Measurements from ENCODE around the gene DPP10. TPM values are rescaled to one million over a fixed set of nuclear protein-coding genes. Genes with fewer than 3 reads are reported as not detected.

DPP10 gene
- total and polyA plus RNA-seq, 4 donors: 30.6 to 83.0 (median 48.0) TPM

DNA sequence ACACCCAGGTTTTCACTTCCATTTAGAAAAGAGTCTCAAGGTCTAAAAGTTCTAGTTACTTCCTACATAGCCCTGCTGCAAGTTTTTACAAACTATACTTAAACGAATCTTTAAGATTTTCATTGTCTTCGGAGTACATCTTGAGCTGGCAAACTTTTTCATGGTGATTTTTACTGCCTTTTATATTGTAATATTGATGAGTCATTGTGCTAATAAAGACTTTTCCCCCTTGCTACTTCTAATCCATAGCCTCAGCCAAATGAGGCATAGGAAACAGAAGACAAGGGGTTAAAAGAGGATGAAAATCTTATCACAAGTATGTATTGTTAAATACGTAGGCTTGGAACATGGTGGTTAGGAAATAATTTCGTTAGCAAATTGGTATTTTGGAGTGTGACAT, 4.1 kb downstream of the DPP10 start:
- H3K4me3 ChIP-seq (ENCODE audit: low read depth, low read length): no peak overlapping the region

DNA sequence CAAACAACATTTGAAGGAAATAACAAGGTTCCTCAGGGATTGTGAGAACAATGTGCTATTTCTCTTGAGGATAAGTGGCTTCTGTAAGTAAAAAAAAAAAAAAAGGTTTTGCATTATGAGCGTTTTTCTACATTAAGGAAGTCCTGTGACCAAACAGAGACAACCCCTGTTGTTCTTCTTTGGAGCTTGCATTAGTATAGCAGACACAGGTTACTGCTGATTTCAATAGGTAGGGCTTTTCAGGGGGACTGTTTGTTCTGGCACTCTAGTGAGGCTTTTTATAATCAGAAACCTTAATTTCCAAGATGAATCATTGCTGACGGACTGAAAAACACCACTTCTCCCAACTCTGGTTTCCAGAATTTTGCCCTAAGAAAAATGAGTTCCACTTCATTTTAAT, 8.2 kb downstream of the DPP10 start:
- Histone ChIP-seq H3K4me3 (ENCODE audit: low read depth, low read length) (no peak overlapping the region), H3K27me3 (ENCODE audit: control insufficient read depth, insufficient read depth, low read length) (no peaks in the 10 kb centered on the region), H3K36me3 (ENCODE audit: control insufficient read depth, insufficient read depth, low read length) (no peaks in the 10 kb centered on the region), H3K27ac (ENCODE audit: low read depth, low read length) (no peak overlapping the region), H3K4me1 (ENCODE audit: control insufficient read depth, insufficient read depth, low read length) (no peaks in the 10 kb centered on the region), H3K9me3 (ENCODE audit: control insufficient read depth, insufficient read depth, low read length) (no peaks in the 10 kb centered on the region)
- DNase-seq (ENCODE audit: low read depth in 4 of 6, low spot score in 6 of 6): no peak
- 0% methylated on average over 1 of the region's 2 CpGs for WGBS (ENCODE audit: insufficient coverage)

More for the DNA sequence above, 4.1 kb downstream of the DPP10 start:
- no peak for DNase-seq (ENCODE audit: low read depth in 4 of 6, low spot score in 6 of 6)
- 67% methylated on average over 2 of the region's 4 CpGs for WGBS (ENCODE audit: insufficient coverage)
- H3K9me3 ChIP-seq (ENCODE audit: control insufficient read depth, insufficient read depth, low read length): no peaks in the 10 kb centered on the region
- H3K27ac ChIP-seq (ENCODE audit: low read depth, low read length): no peak overlapping the region
- H3K36me3 ChIP-seq (ENCODE audit: control insufficient read depth, insufficient read depth, low read length): no peaks in the 10 kb centered on the region
- H3K4me1 ChIP-seq (ENCODE audit: control insufficient read depth, insufficient read depth, low read length): no peaks in the 10 kb centered on the region
- no peaks in the 10 kb centered on the region for H3K27me3 ChIP-seq (ENCODE audit: control insufficient read depth, insufficient read depth, low read length)

DNA sequence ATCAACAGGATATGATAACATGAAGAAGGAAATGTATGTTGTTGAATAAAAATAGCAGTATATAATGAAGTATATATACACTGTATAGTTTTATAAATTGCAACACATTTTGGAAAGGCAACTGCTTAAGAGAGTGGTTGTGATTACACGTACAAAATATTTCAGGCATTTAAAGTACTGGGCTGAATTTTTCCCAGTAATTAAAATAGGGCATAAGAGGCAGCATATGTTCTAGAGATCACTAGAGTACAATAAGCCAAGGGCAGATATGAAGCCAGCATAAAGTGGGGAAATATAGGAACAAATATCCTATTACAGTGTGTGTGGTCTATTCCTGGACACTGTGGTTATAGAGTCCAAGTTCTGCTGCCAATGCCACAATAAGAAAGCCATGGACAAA, 14.1 kb downstream of the DPP10 start:
- WGBS (ENCODE audit: insufficient coverage): no CpG with 5 or more reads among the region's 1 CpG
- DNase-seq (ENCODE audit: low read depth in 4 of 6, low spot score in 6 of 6): peak in 1 of 6 donors; percentile 45
- Histone ChIP-seq H3K27ac (ENCODE audit: low read depth, low read length) (no peak overlapping the region), H3K4me1 (ENCODE audit: control insufficient read depth, insufficient read depth, low read length) (peaks cover 3% of the 10 kb centered on the region), H3K36me3 (ENCODE audit: control insufficient read depth, insufficient read depth, low read length) (no peaks in the 10 kb centered on the region), H3K9me3 (ENCODE audit: control insufficient read depth, insufficient read depth, low read length) (no peaks in the 10 kb centered on the region), H3K27me3 (ENCODE audit: control insufficient read depth, insufficient read depth, low read length) (no peaks in the 10 kb centered on the region), H3K4me3 (ENCODE audit: low read depth, low read length) (no peak overlapping the region)

DNA sequence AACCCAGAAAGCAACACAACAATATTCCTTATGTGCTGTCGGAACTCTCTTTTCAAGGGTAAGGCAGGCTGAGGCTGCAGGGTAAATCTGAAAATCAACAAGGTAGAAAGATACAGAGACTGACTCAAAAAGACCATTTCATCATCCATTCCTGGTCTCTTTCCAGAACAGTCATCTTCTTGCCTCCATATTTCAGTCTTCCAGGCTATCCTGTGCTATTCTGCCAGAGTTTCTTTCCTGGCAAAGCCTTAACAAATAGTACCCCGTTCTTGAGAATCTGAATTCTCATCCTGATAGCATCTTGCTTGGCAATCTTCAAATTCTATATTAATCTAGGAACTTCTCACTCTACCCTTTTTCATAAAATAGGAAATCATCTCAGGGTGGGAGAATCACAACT, 15.5 kb downstream of the DPP10 start:
- Histone ChIP-seq H3K4me3 (ENCODE audit: low read depth, low read length) (no peak overlapping the region), H3K36me3 (ENCODE audit: control insufficient read depth, insufficient read depth, low read length) (no peaks in the 10 kb centered on the region), H3K27me3 (ENCODE audit: control insufficient read depth, insufficient read depth, low read length) (no peaks in the 10 kb centered on the region), H3K9me3 (ENCODE audit: control insufficient read depth, insufficient read depth, low read length) (no peaks in the 10 kb centered on the region), H3K4me1 (ENCODE audit: control insufficient read depth, insufficient read depth, low read length) (peaks cover 3% of the 10 kb centered on the region), H3K27ac (ENCODE audit: low read depth, low read length) (no peak overlapping the region)
- WGBS (ENCODE audit: insufficient coverage): no CpG with 5 or more reads among the region's 2 CpGs
- peak in 1 of 6 donors; percentile 66 for DNase-seq (ENCODE audit: low read depth in 4 of 6, low spot score in 6 of 6)

DNA sequence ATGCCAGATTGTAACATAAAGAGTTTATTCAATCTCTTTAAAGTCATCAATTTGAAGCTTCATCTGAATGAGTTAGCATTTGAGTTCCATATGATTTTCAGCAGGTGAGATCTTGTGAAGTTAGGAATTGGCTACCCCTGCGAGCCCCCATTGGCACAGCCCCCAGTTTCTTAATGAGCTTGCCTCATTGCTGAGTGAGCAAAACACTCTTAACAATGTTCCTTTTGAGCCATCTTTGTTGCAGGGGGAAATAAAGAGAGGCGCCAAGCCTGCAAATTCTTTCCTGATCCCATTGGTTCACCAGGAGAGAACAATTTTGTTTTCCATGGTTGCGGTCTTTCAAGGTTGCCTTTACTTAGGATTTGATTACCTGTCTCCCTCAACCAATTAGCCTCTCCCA, 18.7 kb downstream of the DPP10 start:
- peak in 5 of 6 donors; percentile 36 to 86 (median 58) for DNase-seq (ENCODE audit: low read depth in 4 of 6, low spot score in 6 of 6)
- H3K9me3 ChIP-seq (ENCODE audit: control insufficient read depth, insufficient read depth, low read length): no peaks in the 10 kb centered on the region
- no peaks in the 10 kb centered on the region for H3K27me3 ChIP-seq (ENCODE audit: control insufficient read depth, insufficient read depth, low read length)
- H3K4me3 ChIP-seq (ENCODE audit: low read depth, low read length): no peak overlapping the region
- H3K36me3 ChIP-seq (ENCODE audit: control insufficient read depth, insufficient read depth, low read length): no peaks in the 10 kb centered on the region
- peaks cover 3% of the 10 kb centered on the region for H3K4me1 ChIP-seq (ENCODE audit: control insufficient read depth, insufficient read depth, low read length)
- H3K27ac ChIP-seq (ENCODE audit: low read depth, low read length): no peak overlapping the region
- WGBS (ENCODE audit: insufficient coverage): 18% methylated on average over 3 of the region's 3 CpGs

DNA sequence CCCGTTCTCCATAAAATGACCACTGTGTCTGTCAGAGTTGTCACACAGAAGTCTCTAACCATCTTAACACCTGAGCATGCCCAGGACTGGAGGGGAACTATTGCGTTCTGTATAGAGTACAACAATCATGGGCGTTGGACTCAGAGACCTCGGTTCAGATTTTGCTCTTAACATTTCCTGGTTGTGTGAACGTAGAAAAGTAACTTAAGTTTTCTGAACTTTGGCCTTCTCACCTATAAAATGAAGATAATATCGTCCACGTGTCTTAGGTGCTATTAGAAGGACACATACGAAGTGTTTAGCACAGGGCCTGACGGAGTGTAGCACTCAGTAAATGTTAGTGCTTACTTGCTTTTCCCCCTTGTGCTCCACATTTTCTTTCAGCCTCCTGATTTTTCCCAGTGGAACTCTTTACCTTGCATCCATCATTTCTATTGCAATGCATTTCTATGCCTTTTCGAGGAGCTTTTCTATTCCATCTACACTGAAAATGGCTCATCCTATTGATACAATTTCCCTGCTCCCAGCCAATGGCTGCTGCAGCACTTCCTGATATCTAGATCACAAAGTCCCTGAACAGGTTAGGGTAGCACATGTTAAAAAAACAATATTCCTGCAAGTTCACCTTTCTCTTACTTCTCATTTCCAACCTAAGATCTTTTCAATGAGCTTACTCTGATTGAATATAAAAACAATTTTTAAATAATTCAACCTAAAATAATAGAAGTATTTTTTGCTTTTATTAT, 22.7 kb downstream of the DPP10 start:
- no peak for DNase-seq (ENCODE audit: low read depth in 4 of 6, low spot score in 6 of 6)
- Histone ChIP-seq H3K27me3 (ENCODE audit: control insufficient read depth, insufficient read depth, low read length) (no peaks in the 10 kb centered on the region), H3K27ac (ENCODE audit: low read depth, low read length) (no peak overlapping the region), H3K4me3 (ENCODE audit: low read depth, low read length) (no peak overlapping the region), H3K9me3 (ENCODE audit: control insufficient read depth, insufficient read depth, low read length) (no peaks in the 10 kb centered on the region), H3K36me3 (ENCODE audit: control insufficient read depth, insufficient read depth, low read length) (no peaks in the 10 kb centered on the region), H3K4me1 (ENCODE audit: control insufficient read depth, insufficient read depth, low read length) (peaks cover 3% of the 10 kb centered on the region)
- WGBS (ENCODE audit: insufficient coverage): 92% methylated on average over 7 of the region's 10 CpGs

DNA sequence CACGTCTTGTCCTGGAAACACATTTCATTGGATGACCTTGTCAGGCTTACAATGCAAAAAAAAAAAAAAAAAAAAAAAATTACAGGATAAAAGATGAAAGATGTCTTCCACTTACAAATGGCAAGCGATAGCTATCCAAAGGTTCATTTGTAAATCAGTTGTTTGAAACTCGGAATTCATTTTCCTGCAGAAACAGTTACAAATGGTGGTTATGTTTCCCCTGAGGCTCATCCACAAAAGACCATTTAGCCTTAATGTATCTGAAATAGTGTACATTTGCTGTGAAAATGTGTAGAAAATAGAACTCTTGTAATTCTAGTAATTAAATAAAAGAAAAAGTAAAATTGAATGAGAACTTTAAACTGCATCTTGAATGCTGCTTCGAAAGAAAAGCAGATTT, 25.9 kb downstream of the DPP10 start:
- H3K4me3 ChIP-seq (ENCODE audit: low read depth, low read length): no peak overlapping the region
- H3K27ac ChIP-seq (ENCODE audit: low read depth, low read length): no peak overlapping the region
- no peaks in the 10 kb centered on the region for H3K27me3 ChIP-seq (ENCODE audit: control insufficient read depth, insufficient read depth, low read length)
- no peaks in the 10 kb centered on the region for H3K9me3 ChIP-seq (ENCODE audit: control insufficient read depth, insufficient read depth, low read length)
- no peaks in the 10 kb centered on the region for H3K4me1 ChIP-seq (ENCODE audit: control insufficient read depth, insufficient read depth, low read length)
- H3K36me3 ChIP-seq (ENCODE audit: control insufficient read depth, insufficient read depth, low read length): no peaks in the 10 kb centered on the region
- WGBS (ENCODE audit: insufficient coverage): no CpG with 5 or more reads among the region's 4 CpGs
- peak in 1 of 6 donors; percentile 80 for DNase-seq (ENCODE audit: low read depth in 4 of 6, low spot score in 6 of 6)

DNA sequence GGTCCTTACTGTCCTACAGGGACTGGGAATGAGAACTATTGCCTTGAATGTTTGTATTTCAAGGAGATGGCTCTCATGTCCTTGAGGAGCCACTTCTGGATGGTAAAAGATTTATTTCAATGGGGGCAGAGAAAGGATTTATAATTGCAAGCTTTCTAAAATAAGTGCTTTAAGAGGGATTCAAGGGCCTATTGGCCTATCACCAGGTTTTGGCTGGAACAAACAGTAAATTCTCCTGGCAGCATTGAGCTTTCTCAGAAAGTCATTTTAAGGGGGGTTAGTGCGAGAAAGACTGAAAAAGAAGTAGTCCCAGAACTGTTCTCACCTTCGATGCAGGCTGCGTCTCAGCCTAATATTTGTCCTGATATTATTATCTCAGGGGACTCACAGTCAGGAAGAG, 29.8 kb downstream of the DPP10 start:
- Histone ChIP-seq H3K27me3 (ENCODE audit: control insufficient read depth, insufficient read depth, low read length) (no peaks in the 10 kb centered on the region), H3K4me1 (ENCODE audit: control insufficient read depth, insufficient read depth, low read length) (no peaks in the 10 kb centered on the region)
- no CpG with 5 or more reads among the region's 3 CpGs for WGBS (ENCODE audit: insufficient coverage)

DNA sequence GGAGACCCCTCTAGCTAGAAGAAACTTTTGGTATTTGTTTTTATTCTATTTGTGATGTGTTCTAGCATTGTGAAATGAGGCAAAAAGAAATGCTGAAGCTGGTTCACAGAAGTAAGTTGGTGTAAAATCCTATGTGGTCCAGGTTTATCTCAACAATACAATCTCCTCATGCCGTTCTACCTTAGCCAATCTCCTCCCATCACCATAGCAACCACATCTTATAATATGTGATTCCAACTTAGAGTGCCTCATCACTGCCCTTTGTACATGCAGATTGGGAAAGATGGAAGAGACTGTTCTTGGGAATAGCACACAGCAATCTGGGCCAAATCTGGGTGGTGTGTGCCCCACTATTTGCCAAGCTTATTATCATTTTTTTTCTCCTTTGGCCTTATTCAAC, 30.3 kb downstream of the DPP10 start:
- Histone ChIP-seq H3K4me1 (ENCODE audit: control insufficient read depth, insufficient read depth, low read length) (no peaks in the 10 kb centered on the region), H3K27ac (ENCODE audit: low read depth, low read length) (no peak overlapping the region), H3K36me3 (ENCODE audit: control insufficient read depth, insufficient read depth, low read length) (no peaks in the 10 kb centered on the region), H3K27me3 (ENCODE audit: control insufficient read depth, insufficient read depth, low read length) (no peaks in the 10 kb centered on the region), H3K4me3 (ENCODE audit: low read depth, low read length) (no peak overlapping the region), H3K9me3 (ENCODE audit: control insufficient read depth, insufficient read depth, low read length) (no peaks in the 10 kb centered on the region)
- peak in 1 of 6 donors; percentile 64 for DNase-seq (ENCODE audit: low read depth in 4 of 6, low spot score in 6 of 6)
- no CpG with 5 or more reads among the region's 1 CpG for WGBS (ENCODE audit: insufficient coverage)

More for the DNA sequence above, 29.8 kb downstream of the DPP10 start:
- Histone ChIP-seq H3K27ac (ENCODE audit: low read depth, low read length) (no peak overlapping the region), H3K9me3 (ENCODE audit: control insufficient read depth, insufficient read depth, low read length) (no peaks in the 10 kb centered on the region), H3K36me3 (ENCODE audit: control insufficient read depth, insufficient read depth, low read length) (no peaks in the 10 kb centered on the region), H3K4me3 (ENCODE audit: low read depth, low read length) (no peak overlapping the region)
- peak in 1 of 6 donors; percentile 46 for DNase-seq (ENCODE audit: low read depth in 4 of 6, low spot score in 6 of 6)

DNA sequence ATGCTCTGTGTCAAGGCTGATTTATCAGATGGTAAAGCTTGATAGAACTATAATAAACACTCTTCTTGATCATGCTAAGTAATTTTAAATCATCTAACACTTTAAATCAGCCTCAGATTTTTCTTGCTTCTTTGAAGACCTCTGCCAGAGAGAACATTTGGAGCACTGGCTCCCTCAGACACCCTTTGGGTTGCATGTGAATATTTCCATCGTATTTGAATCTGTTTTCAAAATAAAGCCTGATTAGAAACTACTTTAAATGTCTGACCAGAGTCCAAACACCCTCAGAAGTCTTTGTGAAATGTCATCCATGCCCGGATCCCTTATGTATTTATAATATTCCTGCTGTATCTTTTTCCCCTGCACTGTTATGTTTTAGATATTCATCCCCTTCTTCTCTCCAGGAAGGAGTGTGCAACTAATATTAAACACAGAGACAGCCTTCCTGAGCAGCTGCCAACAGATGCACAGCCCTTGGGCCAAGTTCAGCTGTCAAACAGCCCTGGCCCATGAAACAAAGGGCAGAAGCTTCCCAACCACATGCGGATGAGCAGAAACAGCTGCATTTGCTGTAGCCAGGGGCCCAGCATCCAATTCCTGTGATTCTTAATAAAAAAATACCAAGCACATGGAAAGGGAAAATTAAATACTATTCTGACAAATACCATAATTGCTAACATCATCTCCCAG, 46.5 kb downstream of the DPP10 start:
- DNase-seq (ENCODE audit: low read depth in 4 of 6, low spot score in 6 of 6): peak in 1 of 6 donors; percentile 66

More for the DNA sequence above, 46.5 kb downstream of the DPP10 start:
- Histone ChIP-seq H3K36me3 (ENCODE audit: control insufficient read depth, insufficient read depth, low read length) (no peaks in the 10 kb centered on the region), H3K4me3 (ENCODE audit: low read depth, low read length) (no peak overlapping the region), H3K9me3 (ENCODE audit: control insufficient read depth, insufficient read depth, low read length) (no peaks in the 10 kb centered on the region), H3K27me3 (ENCODE audit: control insufficient read depth, insufficient read depth, low read length) (no peaks in the 10 kb centered on the region), H3K4me1 (ENCODE audit: control insufficient read depth, insufficient read depth, low read length) (peaks cover 2% of the 10 kb centered on the region), H3K27ac (ENCODE audit: low read depth, low read length) (no peak overlapping the region)
- whole genome bisulfite sequencing (ENCODE audit: insufficient coverage): 60% methylated on average over 1 of the region's 3 CpGs
